ENCODE measurements around the gene KIAA0232.
"Not testable (repeated sequence)": the region's sequence is repeated elsewhere in the genome, so short reads cannot be mapped to it uniquely, and the experiment has no call there.

KIAA0232 gene

DNA sequence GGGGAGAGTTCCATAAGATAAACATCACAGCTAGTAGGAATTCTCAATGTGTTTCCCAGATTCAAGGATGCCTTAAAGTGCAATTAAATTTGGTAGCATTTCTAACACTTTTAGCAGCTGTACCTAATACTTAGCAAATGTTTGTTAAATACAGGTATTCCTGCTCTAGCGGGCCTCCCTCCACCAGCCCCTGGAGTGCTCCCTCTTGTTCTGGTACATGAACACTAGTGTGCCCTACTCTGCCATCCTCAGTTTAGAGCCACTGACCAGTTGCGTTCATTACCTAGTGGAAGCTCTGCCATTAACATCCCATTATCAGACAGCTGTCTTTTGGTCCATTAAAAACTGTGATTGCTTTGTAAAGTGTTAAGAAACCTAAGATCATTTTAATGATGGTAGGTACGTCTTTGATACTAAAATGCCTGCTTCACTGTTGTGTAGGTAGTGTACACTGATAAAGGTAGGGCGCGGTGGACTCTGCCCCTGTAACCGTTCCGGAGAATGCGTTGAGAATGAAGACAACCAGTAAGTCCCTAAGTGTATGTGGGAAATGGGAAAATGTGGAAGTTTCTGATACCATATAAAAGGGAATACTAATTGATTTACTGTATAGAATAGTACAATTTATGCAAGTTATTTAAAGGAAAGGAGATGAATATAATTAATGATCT is 21.7 kb downstream of the KIAA0232 start:
- no peak for DNase-seq (ENCODE audit: low read depth)

DNA sequence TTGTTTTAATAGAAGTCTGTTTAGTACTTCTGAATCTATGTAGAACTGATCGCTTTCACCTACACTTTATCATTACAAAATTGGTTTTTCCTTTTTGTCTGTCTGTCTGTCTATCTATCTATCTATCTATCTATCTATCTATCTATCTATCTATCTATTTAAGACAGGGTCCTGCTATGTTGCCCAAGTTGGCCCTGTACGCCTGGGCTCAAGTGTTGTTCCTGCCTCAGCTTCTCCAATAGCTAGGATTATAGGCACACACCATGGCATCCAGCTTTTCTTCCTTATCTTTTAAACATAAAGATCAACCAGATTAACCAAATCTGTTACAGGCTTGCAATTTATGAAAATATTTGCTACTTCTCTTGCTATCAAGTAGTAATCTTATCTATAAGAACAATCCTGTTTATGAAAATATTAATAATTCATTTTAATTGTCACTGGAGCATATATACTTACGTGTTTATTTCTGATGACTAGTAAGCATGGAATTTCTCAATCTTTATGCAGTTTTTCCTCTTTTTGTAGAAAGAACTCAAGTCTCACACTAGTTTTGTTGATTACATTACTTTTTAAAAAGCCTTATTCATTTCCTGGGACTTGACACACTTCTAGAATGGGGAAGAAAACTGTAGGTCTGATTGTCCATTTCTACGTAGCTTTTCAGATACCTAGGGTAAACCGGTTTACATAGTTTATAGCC is 24.5 kb downstream of the KIAA0232 start:
- peak; percentile 30 for DNase-seq (ENCODE audit: low read depth)

DNA sequence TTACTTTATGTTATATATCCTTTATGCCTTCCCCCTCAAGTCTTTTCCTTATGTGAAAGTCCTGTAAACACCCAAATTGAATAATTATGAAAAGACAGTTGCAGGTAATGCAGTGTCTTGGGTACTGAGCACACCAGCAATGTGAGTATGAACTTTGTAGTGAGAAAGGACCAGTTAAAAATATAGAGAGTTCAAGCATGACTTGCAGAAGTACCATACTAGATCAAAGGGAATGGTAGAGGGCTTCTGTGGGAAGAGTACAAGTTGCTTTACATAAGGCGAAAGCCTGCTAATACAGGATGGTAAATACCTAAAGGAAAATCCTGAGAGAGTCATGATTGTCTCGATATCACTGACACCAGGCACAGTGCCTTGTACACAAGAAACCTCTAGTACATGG is 25.7 kb downstream of the KIAA0232 start:
- no peak for DNase-seq (ENCODE audit: low read depth)

DNA sequence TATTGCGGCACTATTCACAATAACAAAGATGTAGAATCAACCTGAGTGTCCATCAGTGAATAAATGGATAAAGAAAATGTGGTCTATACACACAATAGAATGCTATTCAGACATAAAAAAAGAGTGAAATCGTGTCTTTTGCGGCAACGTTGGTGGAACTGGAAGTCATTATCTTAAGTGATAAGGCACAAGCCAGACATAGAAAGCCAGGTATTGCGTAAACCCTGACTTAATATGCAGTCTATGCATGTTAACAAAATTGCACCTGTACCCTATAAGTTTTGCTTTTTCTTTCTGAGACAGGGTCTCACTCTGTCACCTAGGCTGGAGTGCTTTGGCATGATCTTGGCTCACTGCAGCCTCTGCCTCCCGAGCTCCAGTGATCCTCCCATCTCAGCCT is 28.6 kb downstream of the KIAA0232 start:
- DNase-seq (ENCODE audit: low read depth): no peak

DNA sequence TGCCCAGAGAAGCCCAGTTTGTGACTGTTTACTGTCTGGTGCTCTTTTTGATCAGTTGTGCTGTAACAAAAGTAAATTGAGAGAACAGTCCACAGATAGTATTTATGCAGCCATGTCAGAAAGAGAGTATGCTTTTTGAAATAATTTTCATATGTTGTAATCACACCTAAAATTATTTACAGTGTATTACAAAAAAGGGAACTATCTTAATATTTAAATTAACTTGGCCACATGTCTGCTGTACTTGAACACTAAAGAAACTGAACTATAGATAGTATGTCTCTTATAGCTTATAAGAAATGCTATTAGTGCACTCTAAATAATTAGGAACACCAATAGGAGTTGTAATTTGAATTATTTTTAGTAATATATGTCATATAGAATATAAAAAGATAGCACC is 30.2 kb downstream of the KIAA0232 start:
- no peak for DNase-seq (ENCODE audit: low read depth)

DNA sequence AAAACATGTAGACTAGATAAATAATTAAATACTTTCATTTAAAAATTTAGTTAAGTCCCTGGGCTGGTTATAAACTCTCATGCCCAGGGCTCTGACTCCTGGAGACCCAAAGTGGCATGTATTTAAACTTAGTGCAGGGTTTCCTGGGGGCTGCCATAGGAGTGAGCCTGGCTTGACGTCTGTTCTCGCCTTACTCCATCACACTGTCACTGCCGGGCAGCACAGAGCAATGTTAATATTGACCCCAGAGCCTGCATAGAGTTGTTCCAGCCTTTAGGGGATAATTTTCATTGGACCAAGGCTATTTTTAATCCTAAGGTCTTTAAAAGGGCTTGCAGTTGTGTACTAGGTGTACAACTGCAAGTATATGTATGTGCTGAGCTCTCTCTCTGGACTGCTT is 31.2 kb downstream of the KIAA0232 start:
- no peak for DNase-seq (ENCODE audit: low read depth)

DNA sequence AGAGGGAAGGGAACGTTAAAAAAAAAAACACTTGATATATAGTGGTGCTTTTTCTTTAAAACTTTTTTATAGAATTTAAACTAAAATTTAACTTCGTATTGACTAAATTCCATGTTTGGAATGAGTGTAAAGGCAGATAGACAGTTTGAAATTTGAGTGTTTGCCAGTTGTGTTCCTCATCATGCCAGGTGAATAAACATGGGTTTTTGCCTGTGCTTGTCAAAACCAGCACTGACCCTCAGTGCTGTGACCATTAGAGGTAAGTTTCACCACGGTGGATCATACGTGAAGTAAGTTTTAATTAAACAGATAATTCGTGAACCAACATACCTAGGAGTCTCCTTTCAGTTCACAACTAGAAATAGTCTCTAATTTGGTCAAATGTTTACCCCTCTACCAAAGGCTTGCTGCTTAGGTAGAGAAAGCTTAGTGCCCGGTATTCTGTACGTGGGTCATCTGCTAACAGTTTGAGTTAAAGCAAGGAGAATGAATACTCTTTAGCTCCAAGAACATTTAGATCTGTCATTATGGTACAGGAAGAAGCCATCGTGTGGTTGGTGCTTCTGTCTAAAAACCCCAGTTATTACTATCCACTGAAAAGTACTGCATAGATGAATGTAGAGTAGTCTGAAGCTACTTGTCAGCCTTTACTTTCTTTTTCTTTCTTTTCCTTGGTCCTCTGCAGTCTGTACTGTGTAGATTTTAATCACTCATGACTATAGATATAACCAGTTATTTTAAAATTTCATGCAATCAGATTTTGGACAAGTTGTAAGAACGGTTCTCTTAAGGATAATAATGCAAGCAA is 32.7 kb downstream of the KIAA0232 start:
- no peak for DNase-seq (ENCODE audit: low read depth)

DNA sequence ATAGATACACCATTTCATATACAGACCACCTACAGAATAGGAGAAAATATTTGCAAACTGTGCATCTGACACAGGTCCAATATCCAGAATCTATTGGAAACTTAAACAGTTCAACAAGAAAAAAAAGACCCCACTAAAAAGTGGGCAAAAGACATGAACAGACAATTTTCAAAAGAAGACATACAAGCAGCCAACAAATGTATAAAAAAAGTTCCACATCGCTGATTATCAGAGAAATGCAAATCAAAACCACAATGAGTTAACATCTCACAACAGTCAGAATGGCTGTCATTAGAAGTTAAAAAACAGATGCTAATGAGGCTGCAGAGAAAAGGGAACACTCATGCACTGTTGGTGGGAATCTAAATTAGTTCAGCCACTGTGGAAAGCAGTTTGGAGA is 36.8 kb downstream of the KIAA0232 start:
- DNase-seq (ENCODE audit: low read depth): no peak

DNA sequence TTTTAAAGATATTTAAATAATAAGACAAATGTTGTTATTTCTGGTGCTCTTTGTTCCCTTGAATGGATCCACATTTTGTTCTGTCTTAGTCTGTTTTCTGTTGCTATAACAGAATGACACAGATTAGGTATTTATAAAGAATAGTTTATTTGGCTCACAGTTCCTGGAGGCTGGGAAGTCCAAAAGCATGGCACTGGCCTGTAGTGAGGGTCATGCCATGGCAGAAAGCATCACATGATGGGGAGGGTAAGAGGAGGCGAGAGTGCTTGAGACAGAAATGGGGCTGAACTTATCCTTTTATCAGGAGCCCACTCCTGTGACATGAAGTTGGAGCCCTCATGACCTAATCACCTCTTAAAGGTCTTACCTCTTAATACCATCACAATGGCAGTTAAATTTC is 38.2 kb downstream of the KIAA0232 start:
- DNase-seq (ENCODE audit: low read depth): no peak

DNA sequence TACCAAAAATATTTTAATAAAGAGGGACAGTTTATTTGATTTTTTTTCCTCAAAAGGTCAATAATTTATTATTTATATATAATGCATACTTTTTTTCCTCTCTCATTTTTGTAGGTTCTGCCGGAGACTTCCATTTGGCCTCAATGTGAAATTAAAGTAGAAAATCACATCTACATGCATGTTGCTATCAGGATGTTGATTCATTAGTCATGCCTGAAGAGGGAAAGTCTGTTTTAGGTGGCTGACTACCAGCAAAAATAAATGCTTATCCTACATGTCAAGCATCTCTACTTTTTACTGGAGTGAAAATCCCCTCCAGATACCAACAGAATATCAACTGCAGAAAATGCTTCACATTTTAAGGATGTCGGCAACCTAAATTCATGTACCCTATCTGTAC is 41.5 kb downstream of the KIAA0232 start:
- peak; percentile 40 for DNase-seq (ENCODE audit: low read depth)

DNA sequence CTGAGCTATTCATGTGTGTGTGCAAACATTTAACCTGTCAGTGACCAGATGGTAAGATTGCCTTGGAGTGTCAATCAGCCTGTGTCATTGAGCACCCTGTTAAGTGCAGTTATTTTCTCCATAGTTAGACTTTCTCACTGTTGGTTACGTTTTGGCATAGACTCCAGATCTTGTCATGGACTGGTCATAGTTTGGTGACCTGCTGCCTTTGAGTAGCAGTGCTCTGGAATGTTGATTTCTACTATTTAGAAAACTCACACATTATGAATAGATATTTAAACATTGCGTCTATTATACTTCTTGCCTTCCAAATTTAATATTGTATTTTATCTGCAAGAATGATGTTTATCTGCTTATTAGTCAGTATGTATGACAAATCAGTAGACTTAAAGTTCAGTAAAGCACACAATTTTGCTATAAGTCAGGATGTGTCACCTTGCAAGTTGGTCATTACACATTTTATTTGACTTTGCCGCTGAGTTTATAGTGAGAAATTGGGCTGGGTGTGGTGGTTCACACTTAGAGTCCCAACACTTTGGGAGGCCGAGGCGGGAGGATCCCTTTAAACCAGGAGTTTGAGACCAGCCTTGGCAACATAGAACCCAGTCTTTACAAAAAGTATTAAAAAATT is 42.4 kb downstream of the KIAA0232 start:
- DNase-seq (ENCODE audit: low read depth): no peak

DNA sequence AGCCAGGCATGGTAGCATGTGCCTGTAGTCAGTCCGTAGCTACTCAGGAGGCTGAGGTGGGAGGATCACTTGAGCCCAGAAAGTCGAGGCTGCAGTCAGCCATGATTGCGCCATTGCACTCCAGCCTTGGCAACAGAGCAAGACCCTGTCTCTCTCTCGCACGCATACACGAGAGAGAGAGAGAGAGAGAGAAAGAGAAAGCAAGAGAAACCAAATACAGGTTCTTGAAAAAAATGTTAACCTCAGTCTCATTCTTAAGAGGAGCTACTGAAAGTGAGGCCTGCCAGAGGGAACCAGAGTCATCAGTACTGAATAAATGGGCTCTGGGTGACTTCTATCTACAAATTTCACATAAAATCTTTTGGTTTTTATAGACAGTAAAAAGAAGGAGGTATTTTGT is 42.9 kb downstream of the KIAA0232 start:
- DNase-seq (ENCODE audit: low read depth): no peak

DNA sequence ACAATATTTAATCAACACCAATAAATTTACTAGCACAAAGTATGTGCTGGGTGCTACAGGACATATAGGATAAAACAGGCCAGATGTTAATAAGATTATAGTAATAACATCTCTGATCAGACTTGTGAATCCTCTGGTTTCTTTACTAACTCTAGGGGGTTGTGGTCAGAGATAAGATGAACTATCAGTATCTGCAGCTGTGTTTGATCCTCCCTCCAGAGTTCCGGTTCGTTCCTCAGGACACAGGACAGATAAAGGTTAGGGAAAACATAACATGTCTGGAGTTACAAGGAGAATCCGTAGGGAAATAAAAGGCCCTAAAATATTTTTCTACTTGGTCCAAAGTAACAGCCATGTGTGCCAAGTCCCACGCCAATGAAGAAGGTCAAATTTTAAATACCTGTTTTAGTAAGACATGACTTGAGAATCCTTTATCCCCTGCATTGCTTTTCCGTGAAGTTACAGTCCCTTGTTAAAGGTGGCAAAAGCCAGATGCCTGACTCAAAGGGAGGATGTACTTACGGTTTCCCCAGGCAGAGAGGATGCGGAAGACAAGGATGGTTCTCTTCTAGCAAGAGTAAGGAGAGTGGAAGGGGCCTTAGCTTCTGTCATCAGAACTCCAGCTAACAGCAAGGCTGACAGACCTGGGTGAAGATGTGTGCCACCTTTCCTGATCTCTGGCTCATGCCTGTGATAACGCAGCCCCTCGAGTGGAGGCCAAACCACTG is 44.4 kb downstream of the KIAA0232 start:
- DNase-seq (ENCODE audit: low read depth): no peak

DNA sequence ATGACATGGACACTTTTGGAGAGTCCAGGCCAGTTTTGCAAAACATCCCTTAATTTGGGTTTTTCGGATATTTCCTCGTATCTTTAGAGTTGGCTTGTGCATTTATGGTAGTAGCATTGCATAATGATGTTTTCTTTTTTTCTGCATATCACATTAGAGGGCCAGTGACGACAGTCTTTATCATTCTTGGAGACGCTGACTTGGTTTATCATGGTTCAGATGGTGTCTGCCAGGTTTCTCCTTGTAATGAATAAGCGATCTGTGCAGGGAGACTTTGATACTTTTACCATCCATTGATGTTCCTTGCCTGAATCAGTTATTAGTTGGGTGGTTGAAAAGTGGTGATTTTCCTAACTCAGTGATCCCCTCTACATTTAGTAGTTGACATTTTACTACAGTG is 46.6 kb downstream of the KIAA0232 start:
- no peak for DNase-seq (ENCODE audit: low read depth)

DNA sequence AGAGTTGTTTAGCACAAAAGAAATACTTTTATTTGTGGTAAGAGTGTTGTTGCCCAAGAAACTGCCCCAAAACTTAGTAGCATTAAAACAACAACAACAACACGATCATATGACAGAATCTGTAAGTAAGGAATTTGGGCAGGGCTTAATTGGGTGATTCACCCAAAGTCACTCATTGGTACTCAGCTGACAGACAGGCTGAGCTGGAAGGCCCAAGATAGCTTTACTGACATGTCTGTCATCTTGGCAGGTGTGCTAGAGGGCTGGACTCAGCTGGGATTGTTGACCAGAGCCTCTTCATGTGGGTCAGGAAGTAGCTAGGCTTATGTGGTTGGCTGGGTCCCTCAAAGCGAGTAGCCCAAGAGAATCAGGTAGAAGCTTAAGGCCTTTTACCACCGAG is 52.3 kb downstream of the KIAA0232 start:
- peak; percentile 50 for DNase-seq (ENCODE audit: low read depth)

DNA sequence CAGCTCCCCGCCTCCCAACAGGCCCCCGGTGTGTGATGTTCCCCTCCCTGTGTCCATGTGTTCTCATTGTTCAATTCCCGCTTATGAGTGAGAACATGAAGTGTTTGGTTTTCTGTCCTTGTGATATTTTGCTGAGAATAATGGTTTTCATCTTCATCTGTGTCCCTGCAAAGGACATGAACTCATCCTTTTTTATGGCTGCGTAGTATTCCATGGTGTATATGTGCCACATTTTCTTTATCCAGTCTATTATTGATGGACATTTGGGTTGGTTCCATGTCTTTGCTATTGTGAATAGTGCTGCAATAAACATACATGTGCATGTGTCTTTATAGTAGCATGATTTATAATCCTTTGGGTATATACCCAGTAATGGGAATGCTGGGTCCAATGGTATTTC is 53.1 kb downstream of the KIAA0232 start:
- DNase-seq (ENCODE audit: low read depth): not testable (repeated sequence)

DNA sequence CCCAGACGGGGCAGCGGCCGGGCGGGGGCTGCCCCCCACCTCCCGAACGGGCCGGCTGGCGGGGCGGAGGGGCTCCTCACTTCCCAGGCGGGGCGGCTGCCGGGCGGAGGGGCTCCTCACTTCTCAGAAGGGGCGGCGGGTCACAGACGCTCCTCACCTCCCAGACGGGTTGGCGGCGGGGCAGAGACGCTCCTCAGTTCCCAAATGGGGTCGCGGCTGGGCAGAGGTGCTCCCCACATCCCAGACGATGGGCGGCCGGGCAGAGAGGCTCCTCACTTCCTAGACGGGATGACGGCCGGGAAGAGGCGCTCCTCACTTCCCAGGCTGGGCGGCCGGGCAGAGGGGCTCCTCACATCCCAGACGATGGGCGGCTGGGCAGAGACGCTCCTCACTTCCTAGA is 54.6 kb downstream of the KIAA0232 start:
- DNase-seq (ENCODE audit: low read depth): not testable (repeated sequence)

DNA sequence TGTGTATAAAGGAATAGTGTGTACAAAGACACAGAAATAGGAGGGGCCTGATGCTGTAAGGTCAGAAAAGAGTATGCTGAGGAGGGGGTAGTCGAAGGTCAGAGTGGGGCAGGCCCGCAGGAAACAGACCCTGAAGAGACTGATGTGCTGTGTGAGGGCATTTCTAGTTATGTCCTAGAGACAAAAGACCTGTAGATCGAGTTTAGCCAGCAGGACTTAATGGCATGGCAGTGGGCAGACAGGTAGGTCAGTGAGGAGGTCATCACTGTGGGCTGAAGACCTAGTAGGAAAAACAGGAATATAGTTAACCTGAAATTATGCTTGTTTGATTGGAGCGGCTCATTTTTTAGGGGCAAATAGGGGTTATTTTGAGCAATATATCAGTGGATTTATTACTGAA is 57.1 kb downstream of the KIAA0232 start:
- no peak for DNase-seq (ENCODE audit: low read depth)

DNA sequence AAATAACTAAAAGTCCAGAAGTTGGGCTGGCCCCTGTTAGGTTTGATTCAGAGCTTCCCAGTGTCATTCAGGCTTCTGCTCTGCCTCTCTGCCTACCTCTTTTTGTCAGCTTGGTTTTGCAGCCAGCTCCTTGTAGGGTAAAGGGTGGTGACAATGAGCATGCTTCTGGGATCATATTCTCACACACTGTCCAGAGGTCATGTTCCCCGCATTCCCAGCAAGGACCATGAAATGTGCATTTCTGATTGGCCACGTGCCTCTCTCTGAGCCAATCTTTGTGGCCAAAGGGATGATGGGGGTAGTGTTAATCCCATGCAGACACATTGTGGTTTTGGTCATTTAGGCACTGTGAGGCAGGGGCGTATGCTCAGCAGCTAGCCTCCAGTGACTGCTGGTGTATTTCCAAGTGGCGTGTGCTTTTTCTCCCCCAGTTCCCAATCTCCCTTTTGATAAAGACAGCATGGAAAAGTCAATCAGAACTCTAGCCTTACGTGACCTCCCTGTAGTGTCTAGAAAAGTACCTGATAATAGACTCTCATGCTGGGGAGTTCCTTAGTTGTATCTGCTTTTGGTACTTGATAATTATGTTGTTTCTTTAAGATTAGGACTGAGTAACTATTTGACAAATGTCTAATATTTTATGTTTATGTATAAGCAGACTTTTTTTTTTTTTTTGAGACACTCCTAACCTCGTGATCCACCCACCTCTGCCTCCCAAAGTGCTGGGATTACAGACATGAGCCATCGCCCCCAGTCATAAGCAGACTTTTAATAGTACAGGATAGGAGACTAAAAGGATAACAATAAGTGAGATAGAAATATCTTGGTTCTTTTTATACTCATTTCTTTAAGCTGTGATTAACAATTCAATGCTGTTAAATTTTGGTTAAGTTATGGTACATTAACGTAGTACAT is 57.8 kb downstream of the KIAA0232 start:
- peak; percentile 88 for DNase-seq (ENCODE audit: low read depth)

DNA sequence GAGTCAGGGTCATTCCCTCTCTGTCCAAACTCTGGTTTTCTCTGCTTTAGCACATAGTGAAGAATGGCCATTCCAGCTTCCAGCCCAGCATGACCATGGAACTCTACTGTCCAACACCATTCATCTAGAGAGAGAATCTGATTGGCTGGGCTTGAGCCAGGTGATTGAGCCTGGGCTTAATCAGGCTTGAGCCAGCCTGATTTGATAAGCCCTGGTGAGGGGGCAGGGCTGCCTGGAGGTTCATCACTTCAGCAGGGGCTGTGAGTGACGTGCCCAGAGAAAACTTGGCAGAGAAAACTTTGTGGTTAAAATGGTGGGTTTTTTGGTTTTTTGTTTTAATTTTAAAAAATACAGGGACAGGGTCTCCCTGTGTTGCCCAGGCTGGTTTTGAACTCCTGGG is 62.5 kb downstream of the KIAA0232 start:
- no peak for DNase-seq (ENCODE audit: low read depth)

DNA sequence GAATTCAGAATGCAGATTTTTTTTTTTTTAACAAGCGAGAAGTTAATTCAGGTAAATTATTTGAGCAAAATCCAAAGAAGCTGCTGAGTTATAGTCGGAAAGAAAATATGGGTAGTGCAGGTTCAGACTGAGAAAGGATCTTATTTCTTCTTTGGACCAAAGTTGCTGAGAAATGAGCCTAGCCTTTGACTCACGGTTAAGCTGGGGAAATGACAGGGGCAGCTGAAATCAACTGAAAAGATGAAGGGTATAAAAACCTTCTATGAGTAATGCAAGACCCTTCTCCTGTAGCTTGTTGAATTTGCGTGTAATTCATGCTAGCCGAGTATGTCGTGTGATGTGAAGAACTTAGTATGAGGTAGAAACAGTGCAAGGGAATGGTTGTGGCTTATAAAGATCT is 63.0 kb downstream of the KIAA0232 start:
- DNase-seq (ENCODE audit: low read depth): no peak
